Measurements from ENCODE around the gene VDR.

Gene VDR

DNA sequence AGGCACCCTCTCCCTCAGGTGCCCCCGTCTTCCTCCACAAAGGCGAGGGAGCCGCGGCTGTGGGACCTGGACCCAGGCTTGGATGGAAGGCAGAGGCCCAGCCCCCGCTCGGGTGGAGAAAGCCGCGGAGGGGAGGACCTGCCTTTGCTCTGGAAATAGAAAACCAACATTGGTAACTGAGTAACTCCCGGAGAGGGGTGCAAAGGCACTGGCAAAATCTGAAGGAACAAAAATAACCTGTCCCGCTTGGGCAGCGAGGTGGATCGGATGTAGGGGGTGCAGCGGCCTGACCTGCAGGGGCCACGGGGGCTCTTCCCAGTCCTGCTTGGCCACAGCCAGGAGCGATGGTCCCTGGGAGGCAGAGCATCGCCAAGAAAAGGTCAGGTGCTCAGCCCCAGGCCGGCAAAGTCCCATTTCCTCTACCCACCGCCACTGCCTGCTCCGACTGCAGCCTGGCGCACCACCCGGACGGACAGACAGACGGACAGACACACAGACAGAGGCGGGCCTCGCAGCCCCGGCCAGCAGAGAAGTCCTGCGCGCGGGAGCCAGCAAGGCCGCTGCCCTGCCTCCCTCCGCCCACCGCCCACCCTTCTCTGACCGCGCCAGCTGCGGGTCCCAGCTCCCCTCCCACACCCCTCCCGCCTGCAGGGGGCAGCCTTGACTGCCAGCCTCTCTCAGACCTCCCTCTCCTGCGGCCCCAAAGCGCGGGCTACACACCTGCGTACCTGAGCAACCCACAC, 37.2 kb upstream of the VDR start:
- H3K27me3 ChIP-seq (ENCODE audit: control insufficient read depth, insufficient read depth, low read length): peaks cover 45% of the 10 kb centered on the region
- H3K4me1 ChIP-seq (ENCODE audit: control insufficient read depth, insufficient read depth, low read length): no peaks in the 10 kb centered on the region
- peak overlapping the region; percentile 37 for H3K9ac ChIP-seq (ENCODE audit: low read depth, low read length)
- peak overlapping the region; percentile 36 for H3K4me3 ChIP-seq (ENCODE audit: low read depth, low read length)
- H3K9me3 ChIP-seq (ENCODE audit: control insufficient read depth, insufficient read depth, low read length): no peaks in the 10 kb centered on the region
- H3K36me3 ChIP-seq (ENCODE audit: control insufficient read depth, insufficient read depth, low read length): no peaks in the 10 kb centered on the region

DNA sequence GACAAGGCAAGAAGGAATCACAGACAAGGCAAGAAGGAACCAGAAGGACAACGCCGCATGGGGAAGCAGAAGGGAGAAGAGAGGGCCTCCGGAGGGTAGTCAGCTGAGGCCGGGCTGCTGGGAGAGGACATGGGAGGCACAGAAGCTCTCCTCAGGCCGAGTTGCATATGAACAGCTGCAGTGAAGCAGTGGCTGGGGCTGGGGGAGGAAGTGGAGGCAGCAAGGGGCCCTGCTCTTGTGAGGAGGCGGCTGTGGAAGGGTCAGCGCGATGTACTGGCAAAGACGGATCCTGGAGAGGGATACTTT, 36.6 kb upstream of the VDR start:
- H3K27me3 ChIP-seq (ENCODE audit: control insufficient read depth, insufficient read depth, low read length): peaks cover 45% of the 10 kb centered on the region
- no peaks in the 10 kb centered on the region for H3K4me1 ChIP-seq (ENCODE audit: control insufficient read depth, insufficient read depth, low read length)
- H3K9ac ChIP-seq (ENCODE audit: low read depth, low read length): no peak overlapping the region
- H3K9me3 ChIP-seq (ENCODE audit: control insufficient read depth, insufficient read depth, low read length): no peaks in the 10 kb centered on the region
- no peaks in the 10 kb centered on the region for H3K36me3 ChIP-seq (ENCODE audit: control insufficient read depth, insufficient read depth, low read length)
- H3K4me3 ChIP-seq (ENCODE audit: low read depth, low read length): no peak overlapping the region

DNA sequence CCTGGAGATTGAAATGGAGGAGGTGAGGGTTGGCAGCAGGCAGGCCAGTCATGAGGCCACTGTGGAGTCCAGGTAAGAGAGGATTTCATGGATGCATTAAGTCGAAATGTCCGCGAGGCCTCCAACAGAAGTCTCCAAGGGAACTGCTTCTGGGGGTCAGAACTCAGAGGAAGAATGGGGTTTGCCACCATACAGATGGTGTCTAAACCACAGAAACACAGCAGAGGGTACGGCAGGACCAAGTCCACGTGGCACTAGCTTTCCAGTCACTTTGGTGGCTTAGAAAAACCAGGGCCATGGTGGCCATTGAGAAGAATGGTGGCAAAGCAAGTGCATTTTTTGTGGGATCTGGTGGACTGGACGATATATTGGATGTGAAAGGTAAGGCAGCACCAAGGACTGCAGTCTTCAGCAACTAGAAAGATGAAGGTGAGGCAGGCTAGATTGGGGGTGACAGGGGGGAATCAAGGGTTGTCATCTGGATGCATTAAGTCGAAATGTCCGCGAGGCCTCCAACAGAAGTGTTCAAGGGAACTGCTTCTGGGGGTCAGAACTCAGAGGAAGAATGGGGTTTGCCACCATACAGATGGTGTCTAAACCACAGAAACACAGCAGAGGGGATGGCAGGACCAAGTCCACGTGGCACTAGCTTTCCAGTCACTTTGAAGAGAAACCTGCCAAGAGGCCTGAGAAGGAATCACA, 36.1 kb upstream of the VDR start:
- Histone ChIP-seq H3K9me3 (ENCODE audit: control insufficient read depth, insufficient read depth, low read length) (no peaks in the 10 kb centered on the region), H3K4me3 (ENCODE audit: low read depth, low read length) (no peak overlapping the region), H3K27me3 (ENCODE audit: control insufficient read depth, insufficient read depth, low read length) (peaks cover 45% of the 10 kb centered on the region), H3K4me1 (ENCODE audit: control insufficient read depth, insufficient read depth, low read length) (no peaks in the 10 kb centered on the region), H3K36me3 (ENCODE audit: control insufficient read depth, insufficient read depth, low read length) (no peaks in the 10 kb centered on the region), H3K9ac (ENCODE audit: low read depth, low read length) (no peak overlapping the region)

DNA sequence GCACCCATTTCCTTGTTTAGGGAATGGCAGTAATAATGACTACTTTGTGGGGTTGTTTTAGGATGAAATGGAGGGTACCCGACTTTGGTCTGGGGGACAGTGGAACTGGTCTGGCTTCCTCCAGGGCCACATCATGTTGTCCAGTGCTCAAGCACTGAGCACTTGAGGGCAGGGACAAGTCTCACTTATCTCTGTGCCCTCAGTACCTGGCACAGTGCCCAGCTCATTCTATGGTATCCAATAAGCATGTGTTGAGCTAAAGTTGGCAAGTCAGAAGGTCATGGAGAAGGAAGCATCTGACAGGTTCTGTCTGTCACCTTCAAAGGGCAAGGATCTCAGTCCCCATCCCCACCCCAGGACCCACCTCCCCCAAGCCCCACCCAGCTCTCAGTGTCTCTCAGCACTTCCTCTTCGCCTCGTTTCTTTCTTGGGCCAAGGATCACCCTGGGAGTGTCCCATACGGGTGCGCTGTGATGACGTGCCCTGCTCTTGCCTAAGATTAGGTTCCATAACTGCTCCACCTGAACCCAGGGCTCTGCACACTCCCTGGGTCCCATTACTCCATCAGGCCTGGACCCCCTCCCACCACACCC, 34.3 kb upstream of the VDR start:
- Histone ChIP-seq H3K9me3 (ENCODE audit: control insufficient read depth, insufficient read depth, low read length) (no peaks in the 10 kb centered on the region), H3K4me3 (ENCODE audit: low read depth, low read length) (no peak overlapping the region), H3K4me1 (ENCODE audit: control insufficient read depth, insufficient read depth, low read length) (no peaks in the 10 kb centered on the region), H3K36me3 (ENCODE audit: control insufficient read depth, insufficient read depth, low read length) (no peaks in the 10 kb centered on the region), H3K9ac (ENCODE audit: low read depth, low read length) (no peak overlapping the region), H3K27me3 (ENCODE audit: control insufficient read depth, insufficient read depth, low read length) (peaks cover 47% of the 10 kb centered on the region)

DNA sequence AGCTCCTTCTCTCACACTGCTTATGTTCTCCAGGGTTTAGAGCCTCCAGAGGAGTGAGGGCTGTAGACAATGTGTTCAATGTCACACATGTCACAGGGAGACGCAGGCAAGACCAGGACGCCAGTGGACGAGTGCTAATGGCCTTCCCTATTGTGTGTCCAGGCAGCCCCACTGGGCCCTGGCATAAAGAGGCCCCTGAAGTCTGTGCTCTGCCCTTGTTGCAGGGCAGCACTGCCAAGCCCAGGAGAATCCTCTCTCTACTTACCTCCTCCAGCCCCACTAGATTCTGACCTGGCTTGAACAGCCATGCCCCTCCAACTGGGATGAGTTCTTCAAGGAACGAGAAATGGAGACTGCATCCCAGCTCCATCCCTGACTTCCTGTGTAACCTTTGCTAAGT, 33.8 kb upstream of the VDR start:
- Histone ChIP-seq H3K9me3 (ENCODE audit: control insufficient read depth, insufficient read depth, low read length) (no peaks in the 10 kb centered on the region), H3K36me3 (ENCODE audit: control insufficient read depth, insufficient read depth, low read length) (no peaks in the 10 kb centered on the region), H3K9ac (ENCODE audit: low read depth, low read length) (no peak overlapping the region), H3K4me3 (ENCODE audit: low read depth, low read length) (no peak overlapping the region), H3K27me3 (ENCODE audit: control insufficient read depth, insufficient read depth, low read length) (peaks cover 45% of the 10 kb centered on the region), H3K4me1 (ENCODE audit: control insufficient read depth, insufficient read depth, low read length) (no peaks in the 10 kb centered on the region)

- Histone ChIP-seq H3K4me1 (ENCODE audit: control insufficient read depth, insufficient read depth, low read length) (no peaks in the 10 kb centered on the region), H3K4me3 (ENCODE audit: low read depth, low read length) (no peak overlapping the region), H3K9ac (ENCODE audit: low read depth, low read length) (no peak overlapping the region), H3K27me3 (ENCODE audit: control insufficient read depth, insufficient read depth, low read length) (peaks cover 42% of the 10 kb centered on the region), H3K9me3 (ENCODE audit: control insufficient read depth, insufficient read depth, low read length) (no peaks in the 10 kb centered on the region), H3K36me3 (ENCODE audit: control insufficient read depth, insufficient read depth, low read length) (no peaks in the 10 kb centered on the region)
These were observed 33.3 kb upstream of the VDR start for GRCh38 chr12:47938093-47938492.

- H3K36me3 ChIP-seq (ENCODE audit: control insufficient read depth, insufficient read depth, low read length): no peaks in the 10 kb centered on the region
- no peak overlapping the region for H3K9ac ChIP-seq (ENCODE audit: low read depth, low read length)
- no peaks in the 10 kb centered on the region for H3K4me1 ChIP-seq (ENCODE audit: control insufficient read depth, insufficient read depth, low read length)
- H3K9me3 ChIP-seq (ENCODE audit: control insufficient read depth, insufficient read depth, low read length): no peaks in the 10 kb centered on the region
- peaks cover 19% of the 10 kb centered on the region for H3K27me3 ChIP-seq (ENCODE audit: control insufficient read depth, insufficient read depth, low read length)
- no peak overlapping the region for H3K4me3 ChIP-seq (ENCODE audit: low read depth, low read length)
These were observed 30.4 kb upstream of the VDR start for GRCh38 chr12:47935184-47935583.

DNA sequence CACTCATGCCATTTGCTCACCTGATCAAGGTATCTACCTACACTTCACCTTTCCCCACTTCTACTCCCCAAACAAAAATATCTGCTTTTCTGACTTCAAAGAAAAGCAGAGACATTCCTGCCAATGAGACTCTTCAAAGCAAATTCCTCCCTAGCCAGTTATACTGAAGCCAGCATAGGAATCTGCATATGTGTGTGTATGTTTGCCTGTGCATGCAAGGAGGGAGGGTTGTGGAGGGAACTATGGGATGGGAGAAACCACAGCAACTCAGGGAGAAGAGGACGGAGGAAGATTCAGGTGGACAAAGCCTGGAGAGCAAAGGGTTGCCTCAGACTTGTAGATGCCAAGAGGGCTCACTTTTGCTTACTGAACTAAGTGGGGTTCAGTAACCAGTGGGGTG, 26.4 kb upstream of the VDR start:
- H3K27me3 ChIP-seq (ENCODE audit: control insufficient read depth, insufficient read depth, low read length): peaks cover 10% of the 10 kb centered on the region
- H3K4me3 ChIP-seq (ENCODE audit: low read depth, low read length): no peak overlapping the region
- no peak overlapping the region for H3K9ac ChIP-seq (ENCODE audit: low read depth, low read length)
- no peaks in the 10 kb centered on the region for H3K36me3 ChIP-seq (ENCODE audit: control insufficient read depth, insufficient read depth, low read length)
- H3K4me1 ChIP-seq (ENCODE audit: control insufficient read depth, insufficient read depth, low read length): no peaks in the 10 kb centered on the region
- no peaks in the 10 kb centered on the region for H3K9me3 ChIP-seq (ENCODE audit: control insufficient read depth, insufficient read depth, low read length)

- Histone ChIP-seq H3K4me3 (ENCODE audit: low read depth, low read length) (no peak overlapping the region), H3K4me1 (ENCODE audit: control insufficient read depth, insufficient read depth, low read length) (no peaks in the 10 kb centered on the region), H3K36me3 (ENCODE audit: control insufficient read depth, insufficient read depth, low read length) (no peaks in the 10 kb centered on the region), H3K27me3 (ENCODE audit: control insufficient read depth, insufficient read depth, low read length) (peaks cover 12% of the 10 kb centered on the region), H3K9ac (ENCODE audit: low read depth, low read length) (no peak overlapping the region), H3K9me3 (ENCODE audit: control insufficient read depth, insufficient read depth, low read length) (no peaks in the 10 kb centered on the region)
These were observed 25.8 kb upstream of the VDR start for GRCh38 chr12:47930634-47931033.

- Histone ChIP-seq H3K9me3 (ENCODE audit: control insufficient read depth, insufficient read depth, low read length) (no peaks in the 10 kb centered on the region), H3K36me3 (ENCODE audit: control insufficient read depth, insufficient read depth, low read length) (no peaks in the 10 kb centered on the region), H3K4me3 (ENCODE audit: low read depth, low read length) (no peak overlapping the region), H3K9ac (ENCODE audit: low read depth, low read length) (no peak overlapping the region), H3K4me1 (ENCODE audit: control insufficient read depth, insufficient read depth, low read length) (no peaks in the 10 kb centered on the region), H3K27me3 (ENCODE audit: control insufficient read depth, insufficient read depth, low read length) (peaks cover 17% of the 10 kb centered on the region)
These were observed 22.6 kb upstream of the VDR start for GRCh38 chr12:47927346-47927745.

GRCh38 chr12:47921907-47922306, 17.1 kb upstream of the VDR start:
- Histone ChIP-seq H3K36me3 (ENCODE audit: control insufficient read depth, insufficient read depth, low read length) (no peaks in the 10 kb centered on the region), H3K9me3 (ENCODE audit: control insufficient read depth, insufficient read depth, low read length) (no peaks in the 10 kb centered on the region), H3K4me3 (ENCODE audit: low read depth, low read length) (no peak overlapping the region), H3K27me3 (ENCODE audit: control insufficient read depth, insufficient read depth, low read length) (peaks cover 13% of the 10 kb centered on the region), H3K4me1 (ENCODE audit: control insufficient read depth, insufficient read depth, low read length) (no peaks in the 10 kb centered on the region), H3K9ac (ENCODE audit: low read depth, low read length) (no peak overlapping the region)

DNA sequence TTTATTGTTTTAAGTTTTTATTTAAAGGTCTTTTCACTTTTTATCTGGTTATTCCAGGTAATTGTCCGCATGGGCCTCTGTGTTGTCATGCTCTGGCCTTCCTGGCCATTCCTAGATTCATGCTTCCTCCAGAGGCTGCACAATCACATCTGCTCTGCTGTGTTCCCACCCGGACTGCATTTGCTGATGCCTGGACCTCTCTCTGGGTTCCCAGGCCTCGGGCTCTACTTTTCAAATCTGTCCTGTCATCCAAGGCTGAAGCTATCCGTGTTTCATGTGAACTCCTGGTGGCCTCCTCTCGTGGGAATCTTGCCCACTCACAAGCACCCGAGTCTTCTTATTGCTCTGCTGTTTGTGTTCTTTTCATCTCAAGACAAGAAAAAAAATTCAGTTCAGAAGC, 16.1 kb upstream of the VDR start:
- no peak overlapping the region for H3K4me3 ChIP-seq (ENCODE audit: low read depth, low read length)
- H3K27me3 ChIP-seq (ENCODE audit: control insufficient read depth, insufficient read depth, low read length): peaks cover 11% of the 10 kb centered on the region
- no peaks in the 10 kb centered on the region for H3K9me3 ChIP-seq (ENCODE audit: control insufficient read depth, insufficient read depth, low read length)
- H3K9ac ChIP-seq (ENCODE audit: low read depth, low read length): no peak overlapping the region
- no peaks in the 10 kb centered on the region for H3K36me3 ChIP-seq (ENCODE audit: control insufficient read depth, insufficient read depth, low read length)
- no peaks in the 10 kb centered on the region for H3K4me1 ChIP-seq (ENCODE audit: control insufficient read depth, insufficient read depth, low read length)
